Measurements from ENCODE around the gene RAD51C.

GRCh38 chr17:58658804-58659713 is 33.3 kb upstream of the RAD51C start:
- TF ChIP-seq ZNF124 (CRISPR knock-in tag; IDR thresholded peaks at IDR 0.05) (no peak), FOXK2 (conservative IDR thresholded peaks at IDR 0.05 in 1 of 2, IDR thresholded peaks at IDR 0.05 in 1 of 2; ENCODE audit: low read depth in 2 of 2) (peak; percentile 87 to 93), TARDBP (IDR thresholded peaks at IDR 0.05) (peak; percentile 98), CTCF (IDR thresholded peaks at IDR 0.05 in 2 of 3, conservative IDR thresholded peaks at IDR 0.05 in 1 of 3; ENCODE audit: insufficient read depth in 2 of 3, low read depth in 1 of 3, low read length in 3 of 3) (peak in 2 of 3 experiments; percentile 17 to 18; a peak in 2 of 6 replicates), ZFX (CRISPR knock-in tag; IDR thresholded peaks at IDR 0.05) (peak; percentile 21; the same call in 1 of the 2 replicates), MAZ (CRISPR knock-in tag; conservative IDR thresholded peaks at IDR 0.05 in 1 of 2, IDR thresholded peaks at IDR 0.05 in 1 of 2) (peak; percentile 84 to 99), GTF2F1 (IDR thresholded peaks at IDR 0.05; ENCODE audit: low read depth, low read length) (peak; percentile 100), NFRKB (IDR thresholded peaks at IDR 0.05; ENCODE audit: low read depth) (0 out of 2 replicates have a peak, but pooled peaks have one; percentile 20), RBM39 (optimal IDR thresholded peaks at IDR 0.05; ENCODE audit: low read depth, low read length) (peak; percentile 100)

Data from K562 (cell line).